GM12864 (cell line): ENCODE measurements around the gene CDC20.

Source experiments
- DNase-seq: peaks from one replicate; pipeline ENCODE4 v3.0.0-alpha.2; 2011; ENCODE audit warnings: low read depth
- H3K4me3 ChIP-seq: 2 replicates; pipeline ENCODE4 v1.5.1; 2011; ENCODE audit warnings: mild to moderate bottlenecking, low read depth, low read length, control low read depth
- TF ChIP-seq, protein P1 (sequence below): IDR thresholded peaks from 2 replicates; pipeline ENCODE4 v1.5.1; 2011; ENCODE audit warnings: low read depth, mild to moderate bottlenecking, moderate library complexity, low read length, control low read depth, inconsistent platforms; ENCODE audit errors: missing control alignments

The CDC20 gene

DNA sequence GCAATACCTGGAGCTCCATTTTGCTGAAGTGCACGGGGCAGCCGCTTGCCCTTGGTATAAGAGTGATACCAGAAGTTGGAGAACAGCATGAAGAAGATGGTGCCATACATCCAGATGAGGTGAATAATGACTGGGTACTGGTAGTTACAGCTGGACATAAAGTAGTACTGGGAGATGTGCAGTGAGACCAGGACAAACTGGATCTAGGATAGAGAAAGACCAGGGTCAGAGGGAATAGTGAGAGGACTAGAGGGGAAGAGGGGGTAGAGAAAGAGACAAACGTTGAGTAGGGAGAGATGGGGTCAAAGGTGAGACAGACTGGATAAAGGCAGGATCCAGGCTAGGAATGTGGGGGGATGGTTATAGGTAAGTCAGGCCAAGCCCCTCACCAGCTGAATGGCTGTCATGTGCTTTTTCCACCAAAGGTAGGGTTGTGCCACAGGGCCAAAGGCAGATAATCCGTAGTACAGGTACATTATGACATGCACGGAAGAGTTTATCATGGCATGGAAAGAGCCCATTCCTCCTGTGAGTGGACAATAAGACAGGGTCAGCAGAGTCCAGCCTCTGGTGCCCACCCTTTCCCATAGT, 5.2 kb downstream of the CDC20 start:
- TF ChIP-seq, protein P1, sequence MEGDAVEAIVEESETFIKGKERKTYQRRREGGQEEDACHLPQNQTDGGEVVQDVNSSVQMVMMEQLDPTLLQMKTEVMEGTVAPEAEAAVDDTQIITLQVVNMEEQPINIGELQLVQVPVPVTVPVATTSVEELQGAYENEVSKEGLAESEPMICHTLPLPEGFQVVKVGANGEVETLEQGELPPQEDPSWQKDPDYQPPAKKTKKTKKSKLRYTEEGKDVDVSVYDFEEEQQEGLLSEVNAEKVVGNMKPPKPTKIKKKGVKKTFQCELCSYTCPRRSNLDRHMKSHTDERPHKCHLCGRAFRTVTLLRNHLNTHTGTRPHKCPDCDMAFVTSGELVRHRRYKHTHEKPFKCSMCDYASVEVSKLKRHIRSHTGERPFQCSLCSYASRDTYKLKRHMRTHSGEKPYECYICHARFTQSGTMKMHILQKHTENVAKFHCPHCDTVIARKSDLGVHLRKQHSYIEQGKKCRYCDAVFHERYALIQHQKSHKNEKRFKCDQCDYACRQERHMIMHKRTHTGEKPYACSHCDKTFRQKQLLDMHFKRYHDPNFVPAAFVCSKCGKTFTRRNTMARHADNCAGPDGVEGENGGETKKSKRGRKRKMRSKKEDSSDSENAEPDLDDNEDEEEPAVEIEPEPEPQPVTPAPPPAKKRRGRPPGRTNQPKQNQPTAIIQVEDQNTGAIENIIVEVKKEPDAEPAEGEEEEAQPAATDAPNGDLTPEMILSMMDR, result no peak
- no peak for DNase-seq
- H3K4me3 ChIP-seq, result no peak overlapping the region

DNA sequence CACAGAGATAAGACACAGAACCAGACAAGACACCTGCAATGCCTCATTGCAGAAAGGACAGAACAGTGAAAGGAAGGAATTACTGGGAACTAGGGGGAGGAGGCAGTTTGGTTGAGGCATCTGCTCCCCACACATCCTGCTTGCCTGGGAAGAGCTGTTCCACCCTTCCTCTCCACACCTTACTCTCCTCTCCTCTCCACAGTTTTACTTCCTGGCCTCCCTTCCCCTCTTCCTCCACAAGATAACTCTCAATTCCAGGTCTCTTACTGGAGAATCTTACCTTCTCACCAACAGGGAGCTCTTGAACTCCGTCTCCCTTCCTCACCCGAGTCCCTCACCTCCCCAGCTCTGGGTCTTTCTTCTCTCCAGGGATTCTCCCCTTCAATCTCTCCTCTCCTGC, 6.9 kb downstream of the CDC20 start:
- no peak for DNase-seq
- H3K4me3 ChIP-seq, result peak overlapping the region; percentile 66
- TF ChIP-seq, protein P1, result no peak

DNA sequence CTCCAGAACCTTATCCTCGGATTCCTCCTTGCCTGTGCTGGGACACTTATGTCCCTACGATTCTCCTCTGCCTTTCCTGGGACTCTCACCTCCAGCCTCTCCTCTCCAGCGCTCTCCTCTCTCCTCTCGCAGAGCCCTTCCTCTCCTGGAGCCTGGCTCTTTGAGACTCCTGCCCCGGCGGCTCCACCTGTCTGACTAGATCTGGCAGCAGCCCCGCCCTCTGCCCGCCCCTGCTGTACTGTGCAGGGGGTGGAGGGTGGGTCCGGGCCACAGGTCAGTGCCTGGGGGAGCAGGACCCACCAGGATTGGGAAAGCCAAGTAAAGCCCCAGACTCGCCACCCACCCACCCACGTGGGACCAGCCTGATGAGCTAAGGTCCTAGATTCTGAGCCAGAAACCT, 7.4 kb downstream of the CDC20 start:
- DNase-seq, result no peak
- TF ChIP-seq, protein P1, result no peak
- H3K4me3 ChIP-seq, result peak overlapping the region; percentile 66

DNA sequence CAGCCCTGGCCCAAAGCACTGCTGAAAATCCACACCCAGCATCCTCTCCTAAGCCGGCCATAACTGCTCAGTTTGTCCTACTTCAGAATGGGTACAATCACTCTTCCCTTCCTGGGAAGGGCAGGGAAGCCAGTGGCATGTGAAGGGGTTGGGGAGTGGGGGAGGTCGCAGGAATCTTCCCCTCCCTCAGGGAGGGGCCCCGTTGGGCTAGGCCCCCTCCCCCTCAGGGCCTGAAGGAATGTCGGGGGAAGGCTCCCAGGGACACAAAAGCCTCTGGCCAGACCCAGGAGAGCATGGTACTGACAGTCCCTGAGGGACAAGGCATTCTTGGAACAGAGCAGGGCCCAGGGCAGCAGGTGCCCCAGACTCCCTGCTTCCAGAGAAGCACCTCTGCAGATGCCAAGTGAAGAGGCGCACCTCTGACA, 7.8 kb downstream of the CDC20 start:
- TF ChIP-seq, protein P1, result no peak
- DNase-seq, result no peak

DNA sequence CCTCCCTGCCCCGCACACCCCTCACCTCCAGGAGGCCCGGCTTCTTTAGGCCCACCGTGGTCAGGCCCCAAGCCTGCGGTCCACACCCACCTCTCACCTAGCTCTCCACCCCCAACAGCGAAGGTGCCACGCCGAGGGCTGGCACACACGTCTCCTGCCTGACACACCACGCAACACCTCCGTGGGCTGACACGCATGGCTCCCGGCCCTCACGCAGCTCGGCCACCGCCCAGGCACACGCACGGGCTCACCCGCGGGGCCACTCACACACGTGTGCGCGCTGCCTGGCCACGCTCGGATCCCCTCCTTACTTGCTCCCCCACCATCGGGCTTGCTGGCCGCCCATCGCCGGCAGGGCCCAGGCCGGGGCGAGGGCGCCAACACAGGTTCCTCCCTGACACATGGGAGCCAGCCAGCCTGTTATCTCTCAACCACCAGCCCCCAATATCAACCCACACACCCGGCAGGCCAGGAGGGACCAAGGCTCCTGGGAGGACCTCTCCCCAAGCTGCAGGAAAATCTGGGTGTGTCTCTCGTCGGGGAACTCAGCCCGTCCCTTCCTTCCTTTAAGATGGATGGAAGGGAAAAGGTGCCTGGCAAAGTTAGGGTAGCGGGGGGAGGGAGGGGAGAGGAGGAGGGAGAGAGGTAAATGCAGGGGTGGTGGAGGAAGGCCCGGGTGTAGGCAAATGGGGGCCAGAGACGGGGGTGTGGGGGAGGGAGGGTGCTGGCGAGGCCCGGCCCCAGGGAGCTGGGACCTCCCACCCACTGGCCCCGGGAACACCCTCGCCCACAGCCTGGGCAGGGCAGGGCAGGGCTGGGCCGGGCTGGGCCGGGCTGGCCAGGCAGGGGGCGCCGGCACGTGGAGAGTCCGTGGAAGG, 8.5 kb downstream of the CDC20 start:
- TF ChIP-seq, protein P1, result no peak
- H3K4me3 ChIP-seq, result peak overlapping the region; percentile 66
- no peak for DNase-seq

More for the DNA sequence above, 7.8 kb downstream of the CDC20 start:
- peak overlapping the region; percentile 66 for H3K4me3 ChIP-seq

DNA sequence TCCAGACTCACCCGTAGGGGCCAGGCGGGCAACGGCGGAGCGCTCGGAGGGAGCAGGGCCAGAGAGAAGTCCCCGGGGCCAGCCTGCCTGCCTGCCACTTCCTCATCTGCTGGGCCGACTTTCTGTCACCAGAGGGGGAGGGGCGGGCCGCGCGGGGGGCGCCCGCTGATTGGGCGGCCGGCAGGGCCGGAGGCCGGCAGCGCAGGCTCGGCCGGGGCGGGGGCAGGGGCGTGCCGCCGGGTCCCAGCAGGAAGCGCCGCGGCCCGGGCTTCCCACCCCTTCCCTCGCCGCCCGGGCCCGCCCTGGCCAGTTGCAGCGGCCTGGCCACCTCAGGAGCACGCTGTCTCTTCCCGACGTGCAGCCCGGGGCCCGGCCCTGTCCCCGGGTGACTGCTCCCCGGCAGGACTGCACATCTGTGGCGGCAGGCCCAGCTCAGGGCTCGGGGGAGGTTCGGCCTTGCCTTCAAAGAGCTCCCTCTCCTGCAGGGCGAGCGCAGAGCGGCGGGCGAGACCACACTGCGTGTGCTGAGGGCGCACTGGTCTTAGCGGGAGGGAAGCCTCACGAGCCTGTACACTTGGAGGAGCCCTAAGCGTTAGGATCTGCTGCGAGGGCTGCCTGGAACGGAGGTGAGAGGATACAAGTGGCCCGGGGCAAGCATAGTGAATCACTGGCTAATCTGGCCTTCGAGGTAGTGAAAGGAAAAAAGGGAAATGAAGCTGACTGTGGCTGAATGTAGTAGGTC, 9.3 kb downstream of the CDC20 start, which contains the start of gene ELOVL1:
ELOVL1 (minus strand) TSS at position 108 of the 742 bp plus-strand sequence. CDS start 2,402 bp downstream, outside the sequence.
- H3K4me3 ChIP-seq, result peak within 1 kb of the TSS; percentile 66
- peak; percentile 52 for DNase-seq
- TF ChIP-seq, protein P1, result peak; percentile 24
